ENCODE data around the gene CCDC197.

CCDC197 gene

DNA sequence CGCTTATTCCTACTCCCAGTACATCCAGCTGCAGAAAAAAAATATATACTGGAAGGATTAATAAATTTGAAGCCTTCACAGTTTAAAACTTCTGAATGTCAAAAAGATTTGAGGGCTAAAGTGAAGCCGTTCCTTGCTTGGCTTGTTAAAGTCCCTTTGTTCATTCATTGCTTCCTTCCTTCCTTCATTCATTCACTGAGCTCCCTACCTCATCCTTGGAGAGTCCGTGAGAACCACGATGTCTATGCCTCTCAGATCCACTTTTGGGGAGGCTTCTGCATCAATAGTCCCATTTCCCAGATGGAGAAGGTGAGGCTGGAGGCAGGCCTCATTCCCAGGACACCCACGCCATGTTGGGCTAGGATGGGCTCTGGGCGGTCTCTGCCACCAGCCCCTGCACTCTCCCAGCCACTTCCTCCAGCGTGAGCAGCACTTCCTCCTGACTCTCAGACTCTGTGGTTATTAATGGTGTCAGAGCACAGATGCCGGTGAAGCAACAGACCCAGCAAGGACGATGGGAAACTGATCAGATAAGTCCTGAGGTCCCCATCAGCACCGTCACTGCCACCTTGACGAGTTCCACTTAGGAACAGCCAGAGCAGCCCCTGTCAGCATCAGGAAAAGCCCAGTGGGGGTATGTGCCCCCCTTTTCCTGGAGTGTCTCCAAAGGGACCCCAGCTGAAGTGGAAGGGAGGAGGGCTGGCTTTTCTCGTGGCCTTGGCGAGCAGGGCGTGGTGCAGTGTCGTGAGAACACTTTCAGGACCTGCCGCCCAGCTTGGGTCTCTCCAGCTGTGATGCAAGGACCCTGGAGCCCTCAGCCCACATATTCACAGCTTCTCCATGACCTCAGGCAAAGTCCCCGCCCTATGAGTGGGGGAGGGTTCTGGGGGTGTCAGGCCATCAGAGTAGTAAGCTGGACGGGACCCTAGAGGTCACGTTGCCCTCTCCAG is 41.9 kb upstream of the CCDC197 start:
- Histone ChIP-seq H3K36me3 (ENCODE audit: low read depth) (no peaks in the 10 kb centered on the region), H3K4me1 (ENCODE audit: insufficient read depth, poor library complexity, severe bottlenecking) (peaks cover 13% of the 10 kb centered on the region), H3K27me3 (ENCODE audit: insufficient read depth, poor library complexity, severe bottlenecking) (no peaks in the 10 kb centered on the region), H3K27ac (ENCODE audit: poor library complexity, severe bottlenecking) (no peak overlapping the region), H3K4me3 (ENCODE audit: severe bottlenecking) (no peak overlapping the region), H3K9me3 (ENCODE audit: severe bottlenecking) (no peaks in the 10 kb centered on the region)
- ATAC-seq (ENCODE audit: low read depth) (no peak), DNase-seq (ENCODE audit: low spot score) (no peak)
- TF ChIP-seq, protein P1, sequence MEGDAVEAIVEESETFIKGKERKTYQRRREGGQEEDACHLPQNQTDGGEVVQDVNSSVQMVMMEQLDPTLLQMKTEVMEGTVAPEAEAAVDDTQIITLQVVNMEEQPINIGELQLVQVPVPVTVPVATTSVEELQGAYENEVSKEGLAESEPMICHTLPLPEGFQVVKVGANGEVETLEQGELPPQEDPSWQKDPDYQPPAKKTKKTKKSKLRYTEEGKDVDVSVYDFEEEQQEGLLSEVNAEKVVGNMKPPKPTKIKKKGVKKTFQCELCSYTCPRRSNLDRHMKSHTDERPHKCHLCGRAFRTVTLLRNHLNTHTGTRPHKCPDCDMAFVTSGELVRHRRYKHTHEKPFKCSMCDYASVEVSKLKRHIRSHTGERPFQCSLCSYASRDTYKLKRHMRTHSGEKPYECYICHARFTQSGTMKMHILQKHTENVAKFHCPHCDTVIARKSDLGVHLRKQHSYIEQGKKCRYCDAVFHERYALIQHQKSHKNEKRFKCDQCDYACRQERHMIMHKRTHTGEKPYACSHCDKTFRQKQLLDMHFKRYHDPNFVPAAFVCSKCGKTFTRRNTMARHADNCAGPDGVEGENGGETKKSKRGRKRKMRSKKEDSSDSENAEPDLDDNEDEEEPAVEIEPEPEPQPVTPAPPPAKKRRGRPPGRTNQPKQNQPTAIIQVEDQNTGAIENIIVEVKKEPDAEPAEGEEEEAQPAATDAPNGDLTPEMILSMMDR (IDR thresholded peaks at IDR 0.05; ENCODE audit: poor library complexity, severe bottlenecking) = no peak

DNA sequence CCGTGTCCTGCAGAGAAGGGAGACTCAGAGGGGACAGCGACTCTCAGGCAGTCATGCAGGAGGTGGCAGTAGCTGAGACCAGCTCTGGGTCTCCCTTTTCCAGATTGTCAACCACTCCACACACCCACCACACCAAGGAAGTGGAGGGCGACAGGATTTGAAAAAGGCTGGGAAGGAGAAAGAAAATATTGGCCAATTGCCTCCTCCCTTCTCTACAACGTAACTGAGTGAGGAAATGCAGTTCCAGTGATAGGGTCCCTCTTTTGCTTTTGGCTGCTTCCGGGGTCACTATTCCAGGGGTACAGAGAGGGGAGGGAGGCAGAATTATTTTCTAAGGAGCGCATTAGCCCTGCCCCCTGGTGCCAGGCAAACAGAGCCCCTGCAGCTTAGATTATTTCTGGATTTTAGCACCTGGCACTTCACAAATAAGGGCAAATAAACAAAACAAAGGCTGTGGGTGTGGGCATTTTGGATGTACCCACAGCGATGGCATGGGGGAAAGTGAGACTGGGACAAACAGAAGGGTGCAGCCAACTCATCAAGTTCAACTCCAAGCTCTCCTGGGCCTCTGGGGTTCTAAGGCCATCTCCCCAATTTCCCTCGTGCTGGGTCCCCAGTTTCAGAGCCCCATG is 41.1 kb upstream of the CCDC197 start:
- no peaks in the 10 kb centered on the region for H3K36me3 ChIP-seq (ENCODE audit: low read depth)
- TF ChIP-seq, protein P1 (IDR thresholded peaks at IDR 0.05; ENCODE audit: poor library complexity, severe bottlenecking) = no peak

DNA sequence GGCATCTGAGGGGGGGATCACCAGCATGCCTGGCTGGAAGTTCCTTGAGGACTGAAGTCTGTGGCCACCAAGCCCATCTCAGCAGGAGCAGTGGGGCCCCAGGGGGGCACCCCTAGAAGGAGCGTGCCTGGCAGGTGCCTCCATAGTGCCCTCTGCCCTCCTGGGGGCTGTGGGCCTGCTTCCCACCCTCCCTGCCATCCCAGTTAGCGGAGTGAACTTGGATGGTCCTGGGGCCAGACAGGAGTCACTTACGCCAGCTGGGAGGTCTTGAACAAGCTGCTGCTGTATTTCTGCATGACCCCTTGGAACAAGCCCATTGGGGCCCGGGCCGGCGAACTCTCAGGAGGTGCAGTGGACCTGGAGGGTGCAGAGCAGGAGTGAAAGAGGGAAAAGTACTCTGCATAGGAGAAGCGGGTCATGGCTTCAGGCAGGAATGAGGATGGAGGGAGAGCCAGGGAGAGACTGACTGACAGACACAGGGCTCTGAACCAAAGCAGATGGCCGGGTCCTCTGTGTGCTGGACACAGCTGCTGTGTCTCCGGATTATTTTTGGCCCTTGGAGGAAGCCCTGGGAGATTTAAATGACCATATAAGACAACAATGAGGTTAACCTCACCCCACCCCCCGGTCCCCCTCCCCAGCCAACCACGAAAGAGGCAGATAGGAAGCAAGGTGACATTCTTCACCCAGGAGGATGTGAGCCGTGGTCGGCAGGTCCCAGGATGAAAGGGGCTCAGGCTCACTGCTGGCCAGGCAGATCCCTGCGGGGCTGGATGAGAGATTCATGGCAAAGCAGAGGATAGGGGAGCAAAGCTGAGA is 40.4 kb upstream of the CCDC197 start:
- Histone ChIP-seq H3K4me3 (ENCODE audit: severe bottlenecking) (no peak overlapping the region), H3K36me3 (ENCODE audit: low read depth) (no peaks in the 10 kb centered on the region), H3K27me3 (ENCODE audit: insufficient read depth, poor library complexity, severe bottlenecking) (no peaks in the 10 kb centered on the region), H3K27ac (ENCODE audit: poor library complexity, severe bottlenecking) (no peak overlapping the region), H3K9me3 (ENCODE audit: severe bottlenecking) (no peaks in the 10 kb centered on the region), H3K4me1 (ENCODE audit: insufficient read depth, poor library complexity, severe bottlenecking) (peaks cover 20% of the 10 kb centered on the region)
- DNase-seq (ENCODE audit: low spot score) (no peak), ATAC-seq (ENCODE audit: low read depth) (no peak)
- TF ChIP-seq, protein P1 (IDR thresholded peaks at IDR 0.05; ENCODE audit: poor library complexity, severe bottlenecking) = no peak

More for the DNA sequence above, 41.1 kb upstream of the CCDC197 start:
- peaks cover 20% of the 10 kb centered on the region for H3K4me1 ChIP-seq (ENCODE audit: insufficient read depth, poor library complexity, severe bottlenecking)
- ATAC-seq (ENCODE audit: low read depth) (no peak), DNase-seq (ENCODE audit: low spot score) (no peak)
- H3K27me3 ChIP-seq (ENCODE audit: insufficient read depth, poor library complexity, severe bottlenecking) = no peaks in the 10 kb centered on the region
- H3K4me3 ChIP-seq (ENCODE audit: severe bottlenecking) = no peak overlapping the region
- H3K27ac ChIP-seq (ENCODE audit: poor library complexity, severe bottlenecking) = no peak overlapping the region
- H3K9me3 ChIP-seq (ENCODE audit: severe bottlenecking) = no peaks in the 10 kb centered on the region

DNA sequence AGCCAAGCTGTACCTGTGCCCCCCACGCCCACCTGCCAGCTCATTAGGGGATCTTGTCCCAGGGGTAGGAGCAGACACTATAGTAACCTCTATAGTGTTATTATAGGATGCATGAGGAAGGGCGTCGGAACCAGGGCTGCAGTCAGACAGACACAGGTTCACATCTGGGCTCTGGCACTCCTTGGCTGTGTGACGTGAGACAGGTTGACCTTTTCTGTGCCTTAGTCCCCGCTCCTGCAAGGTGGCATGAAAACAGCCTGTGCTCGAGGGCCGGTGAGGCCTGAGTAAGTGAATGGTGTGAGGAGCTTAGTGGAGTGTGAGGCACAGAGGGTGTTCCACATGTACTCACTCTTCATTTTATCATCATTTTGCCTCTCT is 39.8 kb upstream of the CCDC197 start:
- Histone ChIP-seq H3K27me3 (ENCODE audit: insufficient read depth, poor library complexity, severe bottlenecking) (no peaks in the 10 kb centered on the region), H3K36me3 (ENCODE audit: low read depth) (no peaks in the 10 kb centered on the region), H3K4me3 (ENCODE audit: severe bottlenecking) (no peak overlapping the region), H3K4me1 (ENCODE audit: insufficient read depth, poor library complexity, severe bottlenecking) (peaks cover 20% of the 10 kb centered on the region), H3K27ac (ENCODE audit: poor library complexity, severe bottlenecking) (no peak overlapping the region), H3K9me3 (ENCODE audit: severe bottlenecking) (no peaks in the 10 kb centered on the region)
- TF ChIP-seq, protein P1 (IDR thresholded peaks at IDR 0.05; ENCODE audit: poor library complexity, severe bottlenecking) = no peak
- DNase-seq (ENCODE audit: low spot score) (no peak), ATAC-seq (ENCODE audit: low read depth) (no peak)
